Measurements from ENCODE around the gene ASF1A. TPM values are rescaled to one million over a fixed set of nuclear protein-coding genes. Genes with fewer than 3 reads are reported as not detected.
"Not testable (repeated sequence)": the region's sequence is repeated elsewhere in the genome, so short reads cannot be mapped to it uniquely, and the experiment has no call there.

Gene ASF1A
- total RNA-seq, 1 donor from 2014 or later, result 27.6 TPM

DNA sequence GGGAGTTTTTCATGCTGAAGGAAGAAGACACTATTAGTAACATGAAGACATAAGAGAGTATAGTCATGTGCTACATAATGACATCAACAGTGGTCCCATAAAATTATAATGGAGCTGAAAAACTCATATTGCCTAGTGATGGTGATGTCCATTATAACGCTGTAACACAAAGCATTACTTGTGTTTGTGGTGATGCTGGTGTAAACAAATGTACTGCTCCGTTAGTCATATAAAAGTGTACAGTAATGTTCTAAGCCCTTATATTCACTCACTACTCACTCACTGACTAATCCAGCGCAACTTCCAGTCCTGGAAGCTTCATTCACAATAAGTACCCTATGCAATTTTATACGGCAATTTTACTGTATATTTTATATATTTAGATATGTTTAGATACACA, 26.8 kb upstream of the ASF1A start:
- TF ChIP-seq CTCF (IDR thresholded peaks at IDR 0.05; ENCODE audit: borderline replicate concordance), result no peak
- peaks cover 11% of the 10 kb centered on the region for H3K9me3 ChIP-seq (replicated peaks)
- no peaks in the 10 kb centered on the region for H3K27me3 ChIP-seq (ENCODE audit: low read depth)
- no peaks in the 10 kb centered on the region for H3K36me3 ChIP-seq
- H3K4me1 ChIP-seq, result peaks cover 26% of the 10 kb centered on the region
- no peak for DNase-seq
- intact Hi-C loops (cut with micrococcal nuclease), result no loop called here
- no peak overlapping the region for H3K4me3 ChIP-seq
- no peak overlapping the region for H3K27ac ChIP-seq (replicated peaks)

- peaks cover 11% of the 10 kb centered on the region for H3K9me3 ChIP-seq (replicated peaks)
- intact Hi-C loops (cut with micrococcal nuclease); H3K27me3 ChIP-seq (ENCODE audit: low read depth); H3K4me3 ChIP-seq; H3K27ac ChIP-seq (replicated peaks); DNase-seq; H3K36me3 ChIP-seq: not testable (repeated sequence)
- H3K4me1 ChIP-seq, result peaks cover 25% of the 10 kb centered on the region
These were observed 25.1 kb upstream of the ASF1A start for GRCh38 chr6:118868901-118869300.

- no peaks in the 10 kb centered on the region for H3K27me3 ChIP-seq (ENCODE audit: low read depth)
These were observed 24.6 kb upstream of the ASF1A start for GRCh38 chr6:118869350-118869749.

DNA sequence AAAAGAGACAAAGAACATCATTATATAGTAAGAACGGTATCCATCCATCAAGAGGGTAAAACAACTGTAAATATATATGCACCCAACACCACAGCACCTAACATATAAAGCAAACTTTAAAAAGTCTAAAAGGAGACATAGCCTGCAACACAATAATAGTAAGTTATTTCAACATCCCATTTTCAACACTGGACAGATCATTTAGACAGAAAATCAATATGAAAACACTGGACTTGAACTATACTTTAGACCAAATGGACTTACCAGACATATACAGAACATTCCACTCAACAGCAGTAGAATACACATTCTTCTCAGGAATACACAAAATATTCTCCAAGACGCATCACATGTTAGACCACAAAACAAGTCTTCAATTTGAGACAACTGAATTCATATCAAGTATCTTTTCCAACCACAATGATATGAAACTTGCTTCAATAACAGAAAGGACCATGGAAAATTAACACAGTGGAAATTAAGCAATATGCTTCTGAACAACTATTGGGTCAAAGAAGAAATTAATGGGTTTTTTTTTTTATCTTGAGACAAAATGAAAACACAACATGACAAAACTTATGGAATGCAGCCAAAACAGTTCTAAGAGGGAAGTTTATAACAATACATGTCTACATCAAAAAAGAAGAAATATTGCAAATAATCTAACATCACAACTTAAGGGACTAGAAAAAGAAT, 23.9 kb upstream of the ASF1A start:
- Histone ChIP-seq H3K9me3 (replicated peaks) (peaks cover 11% of the 10 kb centered on the region), H3K4me3 (no peak overlapping the region), H3K27me3 (ENCODE audit: low read depth) (no peaks in the 10 kb centered on the region), H3K4me1 (peaks cover 14% of the 10 kb centered on the region), H3K27ac (replicated peaks) (no peak overlapping the region), H3K36me3 (no peaks in the 10 kb centered on the region)
- DNase-seq, result no peak
- intact Hi-C loops (cut with micrococcal nuclease), result no loop called here
- no peak for TF ChIP-seq CTCF (IDR thresholded peaks at IDR 0.05; ENCODE audit: borderline replicate concordance)

More at GRCh38 chr6:118869350-118869749, 24.6 kb upstream of the ASF1A start:
- intact Hi-C loops (cut with micrococcal nuclease), result no loop called here
- Histone ChIP-seq H3K4me3 (no peak overlapping the region), H3K4me1 (peaks cover 21% of the 10 kb centered on the region), H3K27ac (replicated peaks) (no peak overlapping the region), H3K9me3 (replicated peaks) (peaks cover 11% of the 10 kb centered on the region), H3K36me3 (no peaks in the 10 kb centered on the region)
- no peak for DNase-seq
- no peak for TF ChIP-seq CTCF (IDR thresholded peaks at IDR 0.05; ENCODE audit: borderline replicate concordance)

DNA sequence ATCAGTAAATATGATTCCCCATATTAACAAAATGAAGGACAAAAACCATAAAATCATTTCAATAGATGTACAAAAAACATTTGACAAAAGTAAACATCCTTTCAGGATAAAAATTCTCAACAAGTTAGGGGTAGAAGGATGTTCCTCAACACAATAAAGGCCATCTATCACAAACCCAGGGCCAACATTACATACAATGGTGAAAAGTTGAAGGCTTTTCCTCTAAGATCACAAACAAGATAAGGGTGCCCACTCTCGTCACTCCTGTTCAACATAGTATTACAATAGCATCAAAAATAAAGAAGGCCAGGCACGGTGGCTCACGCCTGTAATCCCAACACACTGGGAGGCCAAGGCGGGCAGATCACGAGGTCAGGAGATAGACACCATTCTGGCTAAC, 22.6 kb upstream of the ASF1A start:
- TF ChIP-seq CTCF (IDR thresholded peaks at IDR 0.05; ENCODE audit: borderline replicate concordance), result no peak

GRCh38 chr6:118872318-118872717, 21.6 kb upstream of the ASF1A start:
- no peaks in the 10 kb centered on the region for H3K9me3 ChIP-seq (replicated peaks)
- no peaks in the 10 kb centered on the region for H3K27me3 ChIP-seq (ENCODE audit: low read depth)
- no peak overlapping the region for H3K4me3 ChIP-seq
- DNase-seq, result no peak
- H3K4me1 ChIP-seq, result peaks cover 6% of the 10 kb centered on the region
- no peaks in the 10 kb centered on the region for H3K36me3 ChIP-seq
- TF ChIP-seq CTCF (IDR thresholded peaks at IDR 0.05; ENCODE audit: borderline replicate concordance), result no peak
- H3K27ac ChIP-seq (replicated peaks), result no peak overlapping the region
- intact Hi-C loops (cut with micrococcal nuclease), result no loop called here

More for the DNA sequence above, 22.6 kb upstream of the ASF1A start:
- Histone ChIP-seq H3K36me3 (no peaks in the 10 kb centered on the region), H3K9me3 (replicated peaks) (peaks cover 7% of the 10 kb centered on the region), H3K27ac (replicated peaks) (no peak overlapping the region), H3K4me3 (no peak overlapping the region), H3K4me1 (peaks cover 6% of the 10 kb centered on the region), H3K27me3 (ENCODE audit: low read depth) (no peaks in the 10 kb centered on the region)
- intact Hi-C loops (cut with micrococcal nuclease), result no loop called here
- no peak for DNase-seq
